ENCODE measurements around the gene PP2D1.
"Not testable (repeated sequence)": the region's sequence is repeated elsewhere in the genome, so short reads cannot be mapped to it uniquely, and the experiment has no call there.

Gene PP2D1

GRCh38 chr3:19972054-19972453 is 40.0 kb downstream of the PP2D1 start:
- no peak for DNase-seq (ENCODE audit: low read depth in 3 of 3, low spot score in 1 of 3)

- no peak for DNase-seq (ENCODE audit: low read depth in 3 of 3, low spot score in 1 of 3)
Measured at GRCh38 chr3:19970327-19970726, 41.7 kb downstream of the PP2D1 start.

- DNase-seq (ENCODE audit: low read depth in 3 of 3, low spot score in 1 of 3): no peak
Measured at GRCh38 chr3:19967812-19968211, 44.3 kb downstream of the PP2D1 start.

GRCh38 chr3:19967208-19967607 is 44.9 kb downstream of the PP2D1 start:
- no peak for DNase-seq (ENCODE audit: low read depth in 3 of 3, low spot score in 1 of 3)

- DNase-seq (ENCODE audit: low read depth in 3 of 3, low spot score in 1 of 3): no peak
Measured at GRCh38 chr3:19961960-19962359, 50.1 kb downstream of the PP2D1 start.

- no peak for DNase-seq (ENCODE audit: low read depth in 3 of 3, low spot score in 1 of 3)
Measured at GRCh38 chr3:19960696-19961095, 51.4 kb downstream of the PP2D1 start.

- no peak for DNase-seq (ENCODE audit: low read depth in 3 of 3, low spot score in 1 of 3)
Measured at GRCh38 chr3:19959505-19959904, 52.6 kb downstream of the PP2D1 start.

GRCh38 chr3:19957354-19957753 is 54.7 kb downstream of the PP2D1 start:
- DNase-seq (ENCODE audit: low read depth in 3 of 3, low spot score in 1 of 3): not testable (repeated sequence)

GRCh38 chr3:19954676-19955075 is 57.4 kb downstream of the PP2D1 start:
- DNase-seq (ENCODE audit: low read depth in 3 of 3, low spot score in 1 of 3): no peak

- no peak for DNase-seq (ENCODE audit: low read depth in 3 of 3, low spot score in 1 of 3)
Measured at GRCh38 chr3:19950316-19950715, 61.7 kb downstream of the PP2D1 start.

GRCh38 chr3:19948226-19948591 is 63.9 kb downstream of the PP2D1 start:
- DNase-seq (ENCODE audit: low read depth in 3 of 3, low spot score in 1 of 3): no peak

GRCh38 chr3:19947549-19948225 is 64.4 kb downstream of the PP2D1 start:
- DNase-seq (ENCODE audit: low read depth in 3 of 3, low spot score in 1 of 3): peak in 2 of 3 donors; percentile 7 to 22

- peak; percentile 90 to 93 (median 91) for DNase-seq (ENCODE audit: low read depth in 3 of 3, low spot score in 1 of 3)
Measured at GRCh38 chr3:19946832-19947548, 65.1 kb downstream of the PP2D1 start, which contains the start of gene RAB5A. RAB5A (plus strand) TSS chr3:19947097; CDS start chr3:19950899, 3,802 bp downstream.

GRCh38 chr3:19945969-19946831 is 65.9 kb downstream of the PP2D1 start:
- no peak for DNase-seq (ENCODE audit: low read depth in 3 of 3, low spot score in 1 of 3)

- DNase-seq (ENCODE audit: low read depth in 3 of 3, low spot score in 1 of 3): no peak
Measured at GRCh38 chr3:19945534-19945933, 66.5 kb downstream of the PP2D1 start.

- no peak for DNase-seq (ENCODE audit: low read depth in 3 of 3, low spot score in 1 of 3)
Measured at GRCh38 chr3:19940643-19941042, 71.4 kb downstream of the PP2D1 start.

GRCh38 chr3:19938295-19938627 is 73.8 kb downstream of the PP2D1 start:
- DNase-seq (ENCODE audit: low read depth in 3 of 3, low spot score in 1 of 3): no peak

- DNase-seq (ENCODE audit: low read depth in 3 of 3, low spot score in 1 of 3): no peak
Measured at GRCh38 chr3:19937459-19938294, 74.4 kb downstream of the PP2D1 start.

Measured in stimulated activated CD4-positive, alpha-beta T cell treated with anti-CD3 and anti-CD28 coated beads, TNF-alpha, amount 100 ng/mL, for 1 hour (primary cell).